Measurements from ENCODE around the gene AP1S2. TPM values are rescaled to one million over a fixed set of nuclear protein-coding genes. Genes with fewer than 3 reads are reported as not detected.
A peak's percentile ranks its signal among the peaks of the same experiment; 100 is the strongest.
"Not testable (repeated sequence)": the region's sequence is repeated elsewhere in the genome, so short reads cannot be mapped to it uniquely, and the experiment has no call there.

The AP1S2 gene
- total RNA-seq, 1 experiment from 2014 or later: 26.6 TPM

DNA sequence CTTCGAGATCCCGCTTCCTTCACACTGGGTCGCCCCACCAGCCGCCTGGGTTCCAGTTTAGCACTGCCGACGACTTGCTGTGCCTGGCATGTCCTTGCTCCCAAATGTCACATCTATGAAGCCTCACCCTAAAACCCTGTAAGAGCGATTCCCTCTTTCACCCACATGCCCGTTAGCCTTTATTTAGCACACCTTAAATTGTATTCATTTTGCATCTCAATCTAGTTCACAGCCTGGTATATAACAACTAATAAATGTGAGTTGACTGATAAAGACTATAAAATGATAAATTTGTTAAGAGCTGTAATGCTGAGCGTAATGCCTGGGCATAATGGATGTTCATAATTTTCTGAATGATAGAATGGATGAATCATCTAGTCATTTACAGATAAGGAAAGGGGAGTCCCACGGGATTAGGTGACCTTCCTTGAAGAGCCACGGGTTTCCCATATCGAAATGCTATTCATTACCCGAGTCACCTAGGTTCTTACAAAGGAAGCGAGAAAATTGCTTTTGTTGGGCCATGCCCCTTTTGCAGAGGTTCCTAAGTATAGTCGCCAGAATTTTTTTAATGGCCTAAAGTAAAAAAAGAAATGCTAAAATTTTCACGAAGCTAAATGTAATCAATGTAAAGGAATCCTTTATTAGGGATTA is 1.1 kb upstream of the AP1S2 start:
- peak; percentile 12 for DNase-seq (ENCODE audit: low read depth)

DNA sequence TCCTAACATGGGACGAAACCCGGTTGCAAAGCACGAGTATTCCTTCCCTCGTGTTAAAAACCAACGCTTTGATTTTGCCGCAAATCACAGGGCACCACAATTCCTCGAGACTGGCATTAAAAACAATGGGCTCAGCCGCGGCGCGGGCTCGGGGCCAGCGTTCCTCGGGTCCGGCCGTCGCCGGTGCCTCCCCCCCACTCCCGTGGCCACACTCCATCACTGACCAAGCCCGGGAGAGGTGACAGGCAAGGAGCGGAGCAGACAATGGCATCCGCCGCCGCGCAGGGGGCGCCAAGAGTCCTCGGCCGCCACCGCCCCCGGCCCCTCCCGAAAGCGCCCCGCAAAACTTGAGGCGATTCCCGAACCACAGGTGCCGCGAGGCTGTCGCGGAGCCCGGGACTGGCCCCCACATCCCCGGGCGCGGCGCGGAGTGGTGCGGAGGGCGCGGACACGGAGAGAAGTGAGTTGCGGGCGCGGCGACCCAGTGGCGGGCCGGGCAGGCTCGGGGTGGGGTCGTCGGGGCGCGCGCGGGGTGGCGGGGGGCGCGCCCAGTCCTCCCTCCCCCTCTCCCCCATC is 445 bp downstream of the AP1S2 start:
- peak; percentile 29 for DNase-seq (ENCODE audit: low read depth)

DNA sequence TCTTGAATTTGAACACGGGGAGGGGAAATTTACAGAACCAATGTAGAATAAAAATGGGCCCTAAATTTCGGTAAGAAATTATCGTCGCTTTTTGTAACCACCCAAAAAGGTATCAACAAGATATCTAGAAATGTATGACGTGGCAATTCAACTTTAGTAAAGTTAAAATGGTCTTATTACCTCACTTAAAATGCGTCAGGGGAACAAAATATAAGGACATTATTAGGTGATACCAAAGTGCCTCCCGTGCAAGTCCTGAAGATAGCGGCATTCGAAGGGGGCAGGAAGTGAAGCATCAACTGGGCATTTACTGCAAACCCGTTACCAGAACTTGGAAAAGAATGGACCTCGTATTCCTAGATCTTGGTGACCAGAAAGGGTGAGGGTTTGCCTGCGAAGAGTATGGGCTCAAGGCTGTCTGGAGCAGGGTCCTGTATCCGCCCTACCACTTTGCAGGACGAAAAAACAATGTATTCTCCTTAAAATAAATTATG is 980 bp downstream of the AP1S2 start:
- DNase-seq (ENCODE audit: low read depth): peak; percentile 9

DNA sequence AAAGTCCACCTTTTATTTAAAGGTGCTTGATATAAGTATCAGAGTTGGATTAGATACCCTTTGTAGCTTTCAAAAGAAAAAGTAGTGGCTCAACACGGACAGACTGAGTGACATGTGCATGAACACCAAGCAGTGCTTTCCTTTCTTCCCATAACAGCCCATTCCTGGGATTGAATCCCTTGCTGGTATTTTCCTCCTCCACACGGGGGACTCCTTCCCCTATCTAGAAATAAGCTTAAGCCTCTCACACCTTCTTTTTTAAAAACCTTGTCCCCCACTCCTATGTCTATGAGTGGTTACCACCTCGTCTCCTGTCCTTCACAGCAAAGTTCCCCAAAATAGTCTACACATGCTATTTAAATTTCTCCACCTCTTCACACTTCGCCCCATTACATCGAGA is 5.1 kb downstream of the AP1S2 start:
- peak; percentile 5 for DNase-seq (ENCODE audit: low read depth)

DNA sequence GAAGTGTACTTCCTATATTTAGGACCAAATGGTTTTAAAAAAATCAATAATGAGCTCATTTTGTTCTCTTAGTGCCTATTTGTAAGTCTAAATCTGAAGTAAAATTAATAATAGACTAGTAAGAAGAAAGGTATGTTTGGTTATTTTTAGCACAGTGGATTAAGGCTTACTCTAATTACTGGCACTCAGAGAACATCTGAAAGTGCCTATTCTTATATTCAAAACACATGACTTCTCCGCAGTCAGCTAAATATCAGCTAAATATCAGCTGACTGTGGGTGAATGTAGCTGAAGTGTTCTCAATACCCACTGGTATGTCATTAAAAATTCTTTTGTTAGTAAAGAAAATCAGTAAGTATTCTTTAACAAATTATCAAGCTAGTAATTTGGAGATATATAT is 6.0 kb downstream of the AP1S2 start:
- DNase-seq (ENCODE audit: low read depth): no peak

DNA sequence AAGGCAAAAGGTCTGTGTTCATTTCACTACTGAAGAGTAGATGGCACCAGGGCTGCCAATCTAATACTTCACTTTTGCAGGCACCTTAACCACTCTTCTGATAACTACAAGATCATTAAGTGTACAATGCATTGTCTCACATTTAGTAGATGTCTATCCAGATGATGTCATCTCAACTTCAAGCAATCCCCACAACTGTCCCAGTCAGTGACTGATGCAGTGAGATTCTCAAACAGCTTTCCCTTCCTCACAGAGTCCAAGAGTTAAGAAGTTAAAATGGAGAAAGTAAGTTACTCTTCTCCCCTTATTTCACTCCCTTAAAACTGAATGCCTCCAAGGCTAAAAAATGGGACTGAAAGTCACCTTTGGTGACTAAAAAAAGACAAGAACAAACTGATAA is 10.7 kb downstream of the AP1S2 start:
- DNase-seq (ENCODE audit: low read depth): no peak

DNA sequence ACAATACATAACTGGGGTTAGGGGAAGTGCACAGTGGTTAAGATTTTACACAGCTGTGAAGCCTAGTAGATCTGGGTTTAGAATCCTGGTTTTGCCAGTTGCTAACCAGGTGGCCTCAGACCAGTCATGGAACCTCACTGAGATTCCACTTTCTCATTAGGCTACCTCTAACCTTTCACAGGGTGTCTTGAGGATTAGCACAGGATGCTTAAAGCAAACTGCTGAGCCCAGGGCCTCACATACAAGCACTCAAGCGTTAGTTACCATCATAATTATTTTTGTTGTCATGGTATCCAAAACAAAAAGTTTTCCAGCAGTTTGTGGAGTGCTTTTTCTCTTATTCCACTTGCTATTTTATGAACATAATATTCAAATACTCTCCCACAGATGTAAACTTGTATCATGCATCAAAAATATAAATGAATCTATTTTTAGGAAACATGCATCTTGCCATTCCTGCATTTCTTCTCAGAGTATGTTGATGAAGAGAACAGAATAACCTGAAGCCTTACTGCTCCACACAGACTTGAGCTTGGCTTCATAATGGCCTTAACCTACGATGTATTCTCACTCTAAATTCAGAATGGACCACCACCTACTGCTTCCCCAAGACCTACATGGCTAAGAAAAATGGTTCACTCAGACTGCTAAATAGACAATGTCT is 12.6 kb downstream of the AP1S2 start:
- DNase-seq (ENCODE audit: low read depth): no peak

DNA sequence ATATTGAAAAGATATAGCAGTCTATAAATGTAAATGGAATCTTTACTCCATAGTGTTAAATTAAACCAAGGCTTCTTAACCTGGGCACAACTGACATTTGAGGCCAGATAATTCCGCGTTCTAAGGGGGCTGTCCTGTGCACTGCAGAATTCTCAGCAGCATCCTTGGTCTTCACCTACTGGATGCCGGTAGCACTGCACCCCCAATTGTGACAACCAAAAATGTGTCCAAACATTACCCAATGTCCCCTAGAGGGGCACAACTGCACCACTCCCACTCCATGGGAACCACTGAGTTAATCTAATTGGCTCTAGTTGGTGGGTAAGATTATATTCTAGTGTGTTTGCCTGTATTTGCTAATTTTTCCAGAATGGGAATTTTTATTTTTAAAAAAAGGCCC is 16.6 kb downstream of the AP1S2 start:
- no peak for DNase-seq (ENCODE audit: low read depth)

DNA sequence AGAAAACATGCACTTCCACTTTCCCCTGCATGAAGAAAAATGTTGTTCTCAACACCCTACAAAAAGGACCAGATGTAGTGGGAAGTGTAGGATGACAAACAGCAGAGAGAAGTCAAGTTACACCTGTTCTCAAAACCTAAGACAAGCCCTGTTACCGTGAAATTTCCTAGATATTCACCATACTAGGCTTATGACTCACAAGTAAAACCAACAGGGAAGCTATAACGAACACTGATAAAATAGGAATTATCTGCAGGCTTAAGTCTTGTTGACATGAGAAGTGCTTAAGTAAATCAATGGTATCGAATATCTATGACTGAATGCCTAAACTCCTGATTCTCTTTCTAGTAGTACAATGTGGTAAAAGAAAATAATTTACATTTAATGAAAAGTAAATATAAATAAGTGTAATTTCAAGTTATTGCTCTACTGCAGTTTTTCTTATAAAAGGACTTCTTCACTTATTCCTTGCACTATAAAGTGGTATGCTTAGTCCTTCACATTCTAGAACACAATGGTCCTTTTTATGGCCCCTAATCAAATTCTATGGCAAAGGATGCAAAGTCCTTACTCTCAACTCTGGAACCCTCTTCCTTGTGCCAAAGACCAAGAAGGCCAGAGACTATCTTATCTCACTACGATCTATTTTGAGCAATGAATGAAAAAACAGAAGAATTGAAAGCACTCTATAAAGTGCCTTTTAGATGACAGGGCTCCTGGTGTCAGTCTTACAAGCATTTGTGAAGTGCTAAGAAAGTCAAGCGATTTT is 19.6 kb downstream of the AP1S2 start:
- no peak for DNase-seq (ENCODE audit: low read depth)

DNA sequence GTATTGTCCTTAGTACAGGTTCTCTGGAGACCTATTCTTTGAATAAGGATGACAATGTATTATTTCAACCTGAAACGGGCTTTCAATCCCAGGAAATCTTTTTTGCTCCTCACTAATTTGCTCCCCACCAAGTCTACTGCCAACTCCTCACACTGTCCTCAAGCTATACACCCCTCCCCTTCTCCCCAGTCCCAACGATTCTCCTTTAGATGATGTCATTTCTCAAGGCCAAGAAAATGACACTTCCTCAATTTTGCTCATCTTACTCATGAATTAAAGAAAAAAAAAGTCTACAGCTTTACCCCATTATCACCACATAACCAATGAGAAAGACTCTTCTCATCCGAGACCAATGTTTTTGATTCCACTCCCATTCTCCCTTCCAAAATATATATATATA is 20.6 kb downstream of the AP1S2 start:
- no peak for DNase-seq (ENCODE audit: low read depth)

DNA sequence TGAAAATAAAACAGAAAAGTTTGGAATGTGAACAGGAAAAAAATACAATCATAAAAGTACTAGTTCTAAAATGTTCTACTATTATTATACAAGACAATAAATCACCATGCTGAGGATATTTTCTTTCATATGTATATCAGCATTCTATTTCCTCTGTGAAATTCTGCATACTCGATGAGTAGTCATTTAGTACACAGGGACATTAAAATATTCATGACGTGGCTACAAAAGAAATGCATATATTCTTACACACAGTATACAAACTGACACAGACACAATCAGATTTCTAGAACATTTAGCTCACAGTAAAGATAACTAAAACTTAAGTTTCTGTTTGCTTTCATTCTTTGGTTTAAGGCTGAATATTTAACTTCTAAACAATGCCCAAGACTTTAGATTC is 23.3 kb downstream of the AP1S2 start:
- not testable (repeated sequence) for DNase-seq (ENCODE audit: low read depth)

DNA sequence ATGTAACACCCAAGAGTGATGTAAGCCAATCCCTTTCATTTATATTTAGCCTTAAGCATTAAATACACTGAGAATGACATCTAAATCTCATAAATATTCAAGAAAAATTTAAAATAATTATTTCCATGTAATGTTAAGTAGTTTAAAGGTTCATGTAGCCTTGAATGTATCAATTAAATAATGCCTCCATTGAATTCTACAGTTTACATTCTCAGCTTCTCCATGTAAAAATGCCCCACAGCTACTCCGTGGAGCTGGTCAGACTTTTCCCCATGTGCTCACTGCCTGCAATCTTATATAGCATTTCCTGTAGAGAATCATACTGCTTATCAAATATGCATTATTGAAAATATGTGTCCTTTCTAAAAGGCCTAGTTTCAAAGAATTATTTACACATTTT is 25.4 kb downstream of the AP1S2 start:
- DNase-seq (ENCODE audit: low read depth): no peak

DNA sequence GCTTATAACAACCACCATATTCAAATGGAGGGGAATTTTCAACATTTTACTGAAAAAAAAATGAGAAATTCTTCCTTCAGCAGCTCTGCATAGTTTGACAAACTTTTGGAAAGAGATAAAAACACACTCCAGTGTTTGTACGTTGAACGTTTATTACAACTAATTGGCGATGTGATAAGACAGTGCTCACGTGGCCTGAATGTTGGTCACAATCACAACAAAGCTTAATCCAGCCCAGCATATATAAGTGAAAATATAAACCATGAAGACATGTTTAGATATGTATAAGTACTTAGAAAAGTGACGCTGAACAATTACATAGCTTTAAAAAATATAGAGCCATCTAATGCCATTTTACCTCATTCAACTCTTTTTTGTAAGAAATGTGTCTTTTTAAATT is 28.7 kb downstream of the AP1S2 start:
- no peak for DNase-seq (ENCODE audit: low read depth)

DNA sequence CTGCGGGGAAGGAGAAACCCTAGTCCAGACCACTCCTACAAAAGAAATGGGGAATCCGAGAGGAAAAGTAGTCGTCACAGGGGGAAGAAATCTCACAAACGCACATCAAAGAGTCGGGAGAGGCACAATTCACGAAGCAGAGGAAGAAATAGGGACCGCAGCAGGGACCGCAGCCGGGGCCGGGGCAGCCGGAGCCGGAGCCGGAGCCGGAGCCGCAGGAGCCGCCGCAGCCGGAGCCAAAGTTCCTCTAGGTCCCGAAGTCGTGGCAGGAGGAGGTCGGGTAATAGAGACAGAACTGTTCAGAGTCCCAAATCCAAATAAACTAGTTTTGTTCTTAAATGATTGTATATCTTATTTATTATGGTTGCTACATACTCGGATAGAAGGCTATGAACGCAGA is 31.7 kb downstream of the AP1S2 start:
- DNase-seq (ENCODE audit: low read depth): no peak

DNA sequence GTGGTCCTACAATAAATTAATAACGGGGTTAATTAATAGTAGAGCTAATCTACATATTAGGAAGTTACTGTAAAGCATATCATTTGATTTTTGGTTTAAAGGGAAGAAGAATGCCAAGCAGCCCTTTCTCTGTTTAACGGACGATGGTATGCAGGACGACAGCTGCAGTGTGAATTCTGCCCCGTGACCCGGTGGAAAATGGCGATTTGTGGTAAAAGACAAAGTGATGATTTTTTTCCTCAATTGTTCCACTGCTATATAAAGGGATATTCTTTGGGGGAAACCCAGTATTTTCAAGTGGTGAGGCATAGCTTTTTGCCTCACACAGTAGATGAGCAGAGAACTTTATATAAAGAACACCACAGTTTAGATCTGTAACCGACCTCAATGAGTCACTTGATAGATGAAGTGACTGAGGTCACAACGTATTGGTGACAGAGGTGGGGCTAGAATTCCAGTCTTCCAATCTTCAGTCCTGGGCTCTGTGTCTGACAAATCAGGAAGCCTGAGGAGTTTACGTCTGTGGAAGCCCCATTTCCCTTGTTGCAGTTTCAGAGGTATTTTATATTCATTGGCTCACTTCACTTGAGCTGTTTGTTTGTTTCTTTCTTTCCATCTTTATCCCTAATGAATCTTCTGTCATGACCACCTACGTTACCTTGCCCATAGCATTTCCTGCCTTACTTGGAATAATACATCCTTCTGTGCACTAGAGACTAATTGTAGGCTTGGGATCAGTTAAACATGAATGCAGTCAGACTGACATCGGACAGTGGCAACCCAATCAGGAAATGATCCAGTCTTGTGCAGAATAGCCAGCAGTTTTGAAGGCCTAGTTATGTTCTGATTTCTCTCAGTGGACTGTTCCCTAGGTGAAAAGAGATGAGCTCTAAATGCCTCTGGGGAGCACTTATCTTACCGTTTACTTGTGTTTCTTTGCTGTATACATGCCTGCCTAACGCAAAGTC is 34.2 kb downstream of the AP1S2 start:
- no peak for DNase-seq (ENCODE audit: low read depth)

DNA sequence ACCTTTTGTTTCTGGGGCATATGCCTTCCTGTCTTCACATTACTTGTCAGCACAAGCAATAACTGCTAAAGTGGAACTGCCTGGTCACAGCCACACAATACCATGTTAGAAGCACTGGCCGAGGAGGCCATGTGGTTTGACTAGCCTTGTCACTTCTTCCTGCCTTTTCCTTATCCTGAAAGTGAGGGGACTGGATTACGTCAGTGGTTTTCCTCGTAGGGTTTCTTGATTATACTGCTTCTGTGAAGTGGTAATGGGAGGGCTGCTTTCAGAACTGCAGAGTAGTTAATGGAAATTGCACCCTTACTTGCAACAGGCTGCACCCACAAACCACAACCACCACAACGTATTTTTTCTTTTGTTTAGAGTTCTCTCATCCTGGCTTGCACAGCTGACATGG is 37.7 kb downstream of the AP1S2 start:
- DNase-seq (ENCODE audit: low read depth): no peak

DNA sequence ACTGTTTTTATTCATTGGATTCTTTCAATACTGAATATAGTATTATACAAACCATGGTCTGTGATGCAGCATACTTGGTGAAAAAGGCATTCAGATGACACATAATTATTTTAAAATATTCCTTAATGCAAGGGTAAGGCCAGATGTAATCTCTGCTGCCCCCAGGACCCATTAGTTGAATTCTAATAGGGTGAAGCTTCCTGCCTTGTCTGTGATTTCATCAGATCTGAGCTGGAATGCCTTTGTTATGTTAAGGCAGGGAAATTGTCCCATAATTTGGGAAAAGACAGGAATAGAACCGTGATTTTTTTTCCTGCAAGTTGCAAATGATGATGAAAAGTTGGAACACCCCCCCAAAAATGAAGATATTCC is 38.2 kb downstream of the AP1S2 start:
- no peak for DNase-seq (ENCODE audit: low read depth)

DNA sequence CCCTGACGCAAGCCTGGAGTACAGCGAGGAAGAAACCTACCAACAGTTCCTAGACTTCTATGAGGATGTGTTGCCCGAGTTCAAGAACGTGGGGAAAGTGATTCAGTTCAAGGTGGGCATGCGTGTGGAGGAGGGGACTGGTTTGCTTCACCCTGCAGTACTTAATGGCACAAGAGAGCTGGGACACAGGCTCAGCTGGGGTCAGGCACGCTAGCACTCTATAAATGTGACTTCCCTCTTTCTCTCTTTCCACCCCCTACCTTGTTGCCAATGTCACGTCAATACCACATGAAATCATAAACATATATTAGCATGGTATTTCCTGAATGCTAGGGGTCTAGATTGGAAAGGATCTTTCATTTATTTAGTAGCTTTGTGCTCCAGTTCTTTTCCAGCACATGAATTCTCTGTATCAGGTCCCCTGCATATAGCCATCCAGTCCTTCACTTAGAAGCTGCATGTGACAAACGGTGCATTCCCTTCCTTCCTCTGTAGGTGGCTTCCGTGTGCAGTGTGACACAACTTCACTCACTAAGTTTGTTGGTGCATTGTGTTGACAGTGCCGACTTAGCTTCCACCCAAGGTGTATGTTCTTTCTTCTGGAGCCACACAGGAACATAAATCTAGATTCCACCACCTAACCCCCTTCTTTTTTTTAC is 38.7 kb downstream of the AP1S2 start:
- no peak for DNase-seq (ENCODE audit: low read depth)

DNA sequence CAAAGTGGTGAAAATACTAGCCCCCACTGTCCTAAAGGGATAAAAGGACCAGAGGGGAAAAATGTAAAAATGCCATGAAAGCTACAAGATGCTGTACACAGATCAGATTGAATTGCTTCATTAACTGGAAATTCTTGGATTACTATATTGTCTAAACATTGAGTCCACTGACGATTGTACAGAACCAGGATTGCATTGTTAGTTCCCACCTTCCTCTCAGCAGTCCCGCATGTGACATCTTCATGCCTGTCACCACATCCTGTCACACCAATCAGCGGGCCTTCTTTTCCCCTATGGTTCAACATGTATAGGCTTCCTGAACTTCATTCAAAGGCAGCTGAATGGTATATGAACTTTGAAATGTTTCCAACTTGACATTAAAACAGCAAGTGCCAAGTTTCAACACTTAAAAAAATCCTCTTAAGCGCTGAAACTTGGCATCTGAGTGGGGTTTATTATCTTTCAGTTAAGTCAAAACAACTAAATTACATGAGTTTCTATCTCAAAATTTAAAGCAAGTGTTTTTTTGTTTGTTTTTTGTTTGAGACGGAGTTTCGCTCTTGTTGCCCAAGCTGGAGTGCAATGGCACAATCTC is 39.7 kb downstream of the AP1S2 start:
- DNase-seq (ENCODE audit: low read depth): no peak

DNA sequence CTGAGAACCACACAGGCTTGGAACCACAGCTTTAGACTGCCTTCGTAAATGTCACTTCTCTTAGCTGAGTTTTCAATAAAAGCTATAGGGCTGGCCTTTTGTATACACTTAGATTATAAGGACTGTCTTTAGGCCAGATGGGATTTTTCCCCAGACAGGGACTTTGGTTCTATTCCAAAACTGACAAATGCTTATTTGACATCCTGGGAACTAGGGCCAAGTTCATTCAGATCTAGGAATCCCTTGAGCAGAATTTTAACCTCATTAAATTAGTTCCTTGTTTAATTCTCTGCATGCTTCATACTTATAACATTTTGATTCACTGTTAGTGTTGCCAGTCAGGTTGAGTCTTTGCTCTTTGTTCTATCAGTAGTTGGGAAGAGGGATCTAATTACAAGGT is 41.2 kb downstream of the AP1S2 start:
- DNase-seq (ENCODE audit: low read depth): no peak
